Muscle of leg (tissue), 11 donors: Measurements from ENCODE around the gene FAM234B. TPM values are rescaled to one million over a fixed set of nuclear protein-coding genes. Genes with fewer than 3 reads are reported as not detected.

Source experiments
- DNase-seq: peaks from one replicate; pipeline ENCODE4 v3.0.0; 2013
- H3K27ac ChIP-seq: one replicate; pipeline ENCODE4 v1.5.1; 2013; ENCODE audit warnings: mild to moderate bottlenecking, low read length, control low read depth
- H3K27me3 ChIP-seq: one replicate; pipeline ENCODE4 v1.6.1; 2013; ENCODE audit warnings: low read length; ENCODE audit not compliant: control insufficient read depth, insufficient read depth
- H3K36me3 ChIP-seq: one replicate; pipeline ENCODE4 v1.6.1; 2013; ENCODE audit warnings: low read length; ENCODE audit not compliant: control insufficient read depth, insufficient read depth
- H3K4me1 ChIP-seq: one replicate; pipeline ENCODE4 v1.6.1; 2013; ENCODE audit warnings: low read length; ENCODE audit not compliant: control insufficient read depth, insufficient read depth
- H3K4me3 ChIP-seq: one replicate; pipeline ENCODE4 v1.5.1; 2013; ENCODE audit warnings: low read length, control low read depth
- H3K9me3 ChIP-seq: replicated peaks from 2 replicates; pipeline ENCODE4 v1.6.1; 2013; ENCODE audit warnings: low read depth, low read length; ENCODE audit not compliant: control insufficient read depth
- WGBS: methylation state at CpG from one replicate; pipeline ENCODE4 v1.1.5; 2013; ENCODE audit warnings: missing lambda C conversion rate; ENCODE audit not compliant: insufficient coverage; 5-methylcytosine and 5-hydroxymethylcytosine counted together
- polyA plus RNA-seq, 8 donors: library from polyadenylated mRNA; unstranded; fragments of 120-200 nt; gene quantifications; one replicate each; pipeline versions ENCODE4 v1.2.1 to v1.2.3, GENCODE V29; 2013; ENCODE audit warnings: inconsistent platforms in 1 of 8, low replicate concordance in 1 of 8; ENCODE audit not compliant: insufficient read length in 8 of 8, insufficient read depth in 1 of 8
- total RNA-seq: library from RNA; stranded (reverse); fragments of 120-200 nt; gene quantifications from one replicate; pipeline ENCODE4 v1.2.4, GENCODE V29; 2013

FAM234B gene
- total and polyA plus RNA-seq, 9 donors: 2.8 to 7.2 (median 5.0) TPM

- Histone ChIP-seq H3K27ac (peak overlapping the region; percentile 92), H3K9me3 (no peaks in the 10 kb centered on the region), H3K36me3 (no peaks in the 10 kb centered on the region), H3K27me3 (no peaks in the 10 kb centered on the region), H3K4me1 (peaks cover 46% of the 10 kb centered on the region), H3K4me3 (no peak overlapping the region)
- peak; percentile 74 for DNase-seq
- 50% methylated on average over 1 of the region's 8 CpGs for WGBS
Observed at GRCh38 chr12:13099066-13099843, 55.1 kb downstream of the FAM234B start.

GRCh38 chr12:13099844-13100604, 55.8 kb downstream of the FAM234B start:
- Histone ChIP-seq H3K9me3 (no peaks in the 10 kb centered on the region), H3K27me3 (no peaks in the 10 kb centered on the region), H3K4me1 (peaks cover 46% of the 10 kb centered on the region), H3K4me3 (no peak overlapping the region), H3K36me3 (no peaks in the 10 kb centered on the region), H3K27ac (peak overlapping the region; percentile 92)
- DNase-seq: peak; percentile 46
- 76% methylated on average over 6 of the region's 10 CpGs for WGBS

- no peaks in the 10 kb centered on the region for H3K9me3 ChIP-seq
- H3K27me3 ChIP-seq: no peaks in the 10 kb centered on the region
- WGBS: 7% methylated on average over 5 of the region's 6 CpGs
- H3K27ac ChIP-seq: peak overlapping the region; percentile 92
- H3K4me3 ChIP-seq: peak overlapping the region; percentile 53
- H3K4me1 ChIP-seq: peaks cover 46% of the 10 kb centered on the region
- no peak for DNase-seq
- no peaks in the 10 kb centered on the region for H3K36me3 ChIP-seq
Observed at GRCh38 chr12:13100605-13100881, 56.4 kb downstream of the FAM234B start.

GRCh38 chr12:13100882-13101769, 56.9 kb downstream of the FAM234B start:
- under 1% methylated on average over 69 of the region's 79 CpGs for WGBS

GRCh38 chr12:13101821-13102375, 57.7 kb downstream of the FAM234B start:
- no peaks in the 10 kb centered on the region for H3K9me3 ChIP-seq
- H3K4me1 ChIP-seq: peaks cover 45% of the 10 kb centered on the region
- no peaks in the 10 kb centered on the region for H3K27me3 ChIP-seq
- WGBS: 40% methylated on average over 1 of the region's 10 CpGs
- H3K27ac ChIP-seq: peak overlapping the region; percentile 92
- no peaks in the 10 kb centered on the region for H3K36me3 ChIP-seq
- DNase-seq: no peak
- H3K4me3 ChIP-seq: no peak overlapping the region

More at GRCh38 chr12:13100882-13101769, 56.9 kb downstream of the FAM234B start:
- Histone ChIP-seq H3K27me3 (no peaks in the 10 kb centered on the region), H3K36me3 (no peaks in the 10 kb centered on the region), H3K27ac (peak overlapping the region; percentile 92), H3K4me1 (peaks cover 46% of the 10 kb centered on the region), H3K9me3 (no peaks in the 10 kb centered on the region), H3K4me3 (peak overlapping the region; percentile 53)
- DNase-seq: peak; percentile 95

- no peaks in the 10 kb centered on the region for H3K36me3 ChIP-seq
- peak; percentile 56 for DNase-seq
- no peaks in the 10 kb centered on the region for H3K27me3 ChIP-seq
- WGBS: 52% methylated on average over 6 of the region's 7 CpGs
- no peaks in the 10 kb centered on the region for H3K9me3 ChIP-seq
- H3K27ac ChIP-seq: peak overlapping the region; percentile 92
- H3K4me1 ChIP-seq: peaks cover 41% of the 10 kb centered on the region
- H3K4me3 ChIP-seq: no peak overlapping the region
Observed at GRCh38 chr12:13102461-13103195, 58.4 kb downstream of the FAM234B start.

GRCh38 chr12:13103391-13104033, 59.3 kb downstream of the FAM234B start, which contains the start of gene GSG1:
TSS of gene GSG1 (minus strand) at chr12:13103667. CDS start at chr12:13103512, 155 bp downstream.
- peak within 1 kb of the TSS; percentile 92 for H3K27ac ChIP-seq
- no peak within 1 kb of the TSS for H3K4me3 ChIP-seq
- H3K4me1 ChIP-seq: peaks cover 34% of the 10 kb centered on the region
- no peak for DNase-seq
- WGBS: 90% methylated on average over 5 of the region's 8 CpGs
- H3K27me3 ChIP-seq: no peaks in the 10 kb centered on the region
- H3K9me3 ChIP-seq: peaks cover 3% of the 10 kb centered on the region
- H3K36me3 ChIP-seq: no peaks in the 10 kb centered on the region

GRCh38 chr12:13104409-13104808, 60.2 kb downstream of the FAM234B start:
- Histone ChIP-seq H3K9me3 (peaks cover 3% of the 10 kb centered on the region), H3K4me3 (no peak overlapping the region), H3K27ac (no peak overlapping the region), H3K27me3 (no peaks in the 10 kb centered on the region), H3K36me3 (no peaks in the 10 kb centered on the region), H3K4me1 (peaks cover 25% of the 10 kb centered on the region)
- no CpG with 5 or more reads among the region's 3 CpGs for WGBS
- peak; percentile 43 for DNase-seq

GRCh38 chr12:13105781-13106180, 61.6 kb downstream of the FAM234B start:
- no peaks in the 10 kb centered on the region for H3K36me3 ChIP-seq
- no peak overlapping the region for H3K27ac ChIP-seq
- DNase-seq: no peak
- H3K27me3 ChIP-seq: no peaks in the 10 kb centered on the region
- WGBS: no CpG with 5 or more reads among the region's 1 CpG
- H3K9me3 ChIP-seq: peaks cover 3% of the 10 kb centered on the region
- H3K4me3 ChIP-seq: no peak overlapping the region
- H3K4me1 ChIP-seq: peaks cover 12% of the 10 kb centered on the region
